WTC11 (cell line): ENCODE data around the gene HACE1. TPM values are rescaled to one million over a fixed set of nuclear protein-coding genes. Genes with fewer than 3 reads are reported as not detected.

Experiments
- ATAC-seq: fragments of 200-7000 bp; cut with Tn5 transposase; 2 replicates; pipeline ENCODE4 v1.10.0; 2021; ENCODE audit warnings: mild to moderate bottlenecking, moderate library complexity
- CTCF ChIA-PET: fragments of 300-600 bp; sonication (Branson Sonifier 250); formaldehyde crosslinking; loops from one replicate; lab custom pipeline; 2021; ENCODE audit warnings: antibody characterized with exemption; lab: Charles Lee
- POLR2A ChIA-PET: fragments of 350-600 bp; sonication (Branson Sonifier 250); formaldehyde crosslinking; loops from one replicate; lab custom pipeline; 2021; ENCODE audit warnings: antibody characterized with exemption; lab: Charles Lee
- DNase-seq: peaks from one replicate; pipeline ENCODE4 v3.0.0; 2021; ENCODE audit warnings: low spot score
- H3K27ac Mint-ChIP-seq: 2 replicates; pipeline ENCODE4 v1.8.0; 2021; ENCODE audit warnings: mixed read lengths
- H3K27me3 Mint-ChIP-seq: 2 replicates; pipeline ENCODE4 v1.8.0; 2021; ENCODE audit warnings: low read depth, mild to moderate bottlenecking, moderate library complexity, mixed read lengths
- H3K36me3 Mint-ChIP-seq: 2 replicates; pipeline ENCODE4 v1.8.0; 2021; ENCODE audit warnings: mixed read lengths
- H3K4me1 Mint-ChIP-seq: 2 replicates; pipeline ENCODE4 v1.8.0; 2022; ENCODE audit warnings: mixed read lengths
- H3K4me3 Mint-ChIP-seq: 2 replicates; pipeline ENCODE4 v1.8.0; 2021; ENCODE audit warnings: mild to moderate bottlenecking, moderate library complexity, mixed read lengths
- H3K9me3 Mint-ChIP-seq: 2 replicates; pipeline ENCODE4 v1.8.0; 2021; ENCODE audit warnings: mixed read lengths
- ARID4B ChIP-seq: sonication (generic); formaldehyde crosslinking; IDR thresholded peaks from 2 replicates; pipeline ENCODE4 v1.8.0; 2023; ENCODE audit warnings: missing genetic modification reagents, mild to moderate bottlenecking, borderline replicate concordance
- E2F1 ChIP-seq: sonication (generic); formaldehyde crosslinking; IDR thresholded peaks from 2 replicates; pipeline ENCODE4 v1.8.0; 2022; ENCODE audit warnings: mild to moderate bottlenecking, missing genetic modification reagents
- ELF4 ChIP-seq: sonication (generic); formaldehyde crosslinking; IDR thresholded peaks from 2 replicates; pipeline ENCODE4 v1.8.1; 2022; ENCODE audit warnings: low read depth, mild to moderate bottlenecking, moderate library complexity, missing genetic modification reagents
- GRHL2 ChIP-seq: fragments of 250-450 bp; sonication (Bioruptor Pico); IDR thresholded peaks from 2 replicates; pipeline ENCODE4 v1.8.0; 2022; ENCODE audit warnings: mild to moderate bottlenecking, moderate library complexity; ENCODE audit not compliant: insufficient replicate concordance, severe bottlenecking
- NFATC4 ChIP-seq: fragments of 250-450 bp; sonication (Bioruptor Pico); IDR thresholded peaks from 2 replicates; pipeline ENCODE4 v1.9.0; 2021; ENCODE audit warnings: mild to moderate bottlenecking
- NR1H2 ChIP-seq: sonication (generic); formaldehyde crosslinking; IDR thresholded peaks from 2 replicates; pipeline ENCODE4 v1.9.0; 2021; ENCODE audit warnings: mild to moderate bottlenecking, moderate library complexity, missing genetic modification reagents
- RORB ChIP-seq: fragments of 250-450 bp; sonication (Bioruptor Pico); IDR thresholded peaks from 2 replicates; pipeline ENCODE4 v1.9.0; 2021; ENCODE audit warnings: mild to moderate bottlenecking
- SMAD4 ChIP-seq: sonication (generic); formaldehyde crosslinking; IDR thresholded peaks from 2 replicates; pipeline ENCODE4 v1.8.0; 2022; ENCODE audit warnings: mild to moderate bottlenecking, missing genetic modification reagents
- STAT6 ChIP-seq: sonication (generic); formaldehyde crosslinking; conservative IDR thresholded peaks from 2 replicates; pipeline ENCODE4 v1.8.1; 2023; ENCODE audit warnings: mild to moderate bottlenecking, low read depth, missing genetic modification reagents, moderate library complexity
- TEAD4 ChIP-seq: sonication (generic); formaldehyde crosslinking; IDR thresholded peaks from 2 replicates; pipeline ENCODE4 v1.8.0; 2022; ENCODE audit warnings: mild to moderate bottlenecking, missing genetic modification reagents
- USF2 ChIP-seq: sonication (generic); formaldehyde crosslinking; IDR thresholded peaks from 2 replicates; pipeline ENCODE4 v1.8.1; 2023; ENCODE audit warnings: mild to moderate bottlenecking, missing genetic modification reagents, moderate library complexity
- ZNF263 ChIP-seq: sonication (generic); formaldehyde crosslinking; IDR thresholded peaks from 2 replicates; pipeline ENCODE4 v1.8.1; 2022; ENCODE audit warnings: low read depth, mild to moderate bottlenecking, moderate library complexity, missing genetic modification reagents
- ZNF423 ChIP-seq: fragments of 250-450 bp; sonication (Bioruptor Pico); IDR thresholded peaks from 2 replicates; pipeline ENCODE4 v2.1.2; 2022; ENCODE audit warnings: mild to moderate bottlenecking, moderate library complexity
- total RNA-seq: library from RNA; stranded (reverse); gene quantifications from 3 replicates; pipeline ENCODE4 v1.2.3, GENCODE V29; 2021
- TF ChIP-seq, protein P1 (sequence below): sonication (generic); formaldehyde crosslinking; IDR thresholded peaks from 2 replicates; pipeline ENCODE4 v1.8.0; 2022; ENCODE audit warnings: missing genetic modification reagents
- TF ChIP-seq, protein P2 (sequence below): sonication (generic); formaldehyde crosslinking; IDR thresholded peaks from 2 replicates; pipeline ENCODE4 v1.8.1; 2022; ENCODE audit warnings: mild to moderate bottlenecking, moderate library complexity, missing genetic modification reagents
- TF ChIP-seq, protein P3 (sequence below): sonication (generic); formaldehyde crosslinking; conservative IDR thresholded peaks from 2 replicates; pipeline ENCODE4 v1.8.1; 2022; ENCODE audit warnings: mild to moderate bottlenecking, missing genetic modification reagents
- TF ChIP-seq, protein P4 (sequence below): sonication (generic); formaldehyde crosslinking; IDR thresholded peaks from 2 replicates; pipeline ENCODE4 v1.8.1; 2022; ENCODE audit warnings: low read depth, missing genetic modification reagents, borderline replicate concordance
- TF ChIP-seq, protein P5 (sequence below): sonication (generic); formaldehyde crosslinking; IDR thresholded peaks from 2 replicates; pipeline ENCODE4 v1.8.1; 2023; ENCODE audit warnings: mild to moderate bottlenecking, missing genetic modification reagents

HACE1 gene
- total RNA-seq, 1 experiment from 2014 or later = 18.1 TPM

GRCh38 chr6:104908888-104909525 lies 49.3 kb upstream of the HACE1 start:
- H3K27me3 Mint-ChIP-seq = no peaks in the 10 kb centered on the region
- 0 out of 2 replicates have a peak, but pooled peaks cover 5% of the 10 kb centered on the region for H3K36me3 Mint-ChIP-seq
- ChIA-PET CTCF (no interaction called here), POLR2A (no interaction called here)
- H3K4me3 Mint-ChIP-seq = no peak overlapping the region
- H3K27ac Mint-ChIP-seq = no peak overlapping the region
- H3K4me1 Mint-ChIP-seq = peaks cover 9% of the 10 kb centered on the region
- TF ChIP-seq ARID4B (CRISPR knock-in tag) (no peak), NR1H2 (CRISPR knock-in tag) (no peak), STAT6 (CRISPR knock-in tag) (no peak), ELF4 (CRISPR knock-in tag) (no peak), TEAD4 (no peak), ZNF263 (CRISPR knock-in tag) (no peak), RORB (CRISPR knock-in tag) (no peak), SMAD4 (CRISPR knock-in tag) (no peak), ZNF423 (CRISPR knock-in tag) (no peak), GRHL2 (CRISPR knock-in tag) (no peak), USF2 (CRISPR knock-in tag) (no peak), NFATC4 (no peak), E2F1 (no peak)
- TF ChIP-seq, protein P1, sequence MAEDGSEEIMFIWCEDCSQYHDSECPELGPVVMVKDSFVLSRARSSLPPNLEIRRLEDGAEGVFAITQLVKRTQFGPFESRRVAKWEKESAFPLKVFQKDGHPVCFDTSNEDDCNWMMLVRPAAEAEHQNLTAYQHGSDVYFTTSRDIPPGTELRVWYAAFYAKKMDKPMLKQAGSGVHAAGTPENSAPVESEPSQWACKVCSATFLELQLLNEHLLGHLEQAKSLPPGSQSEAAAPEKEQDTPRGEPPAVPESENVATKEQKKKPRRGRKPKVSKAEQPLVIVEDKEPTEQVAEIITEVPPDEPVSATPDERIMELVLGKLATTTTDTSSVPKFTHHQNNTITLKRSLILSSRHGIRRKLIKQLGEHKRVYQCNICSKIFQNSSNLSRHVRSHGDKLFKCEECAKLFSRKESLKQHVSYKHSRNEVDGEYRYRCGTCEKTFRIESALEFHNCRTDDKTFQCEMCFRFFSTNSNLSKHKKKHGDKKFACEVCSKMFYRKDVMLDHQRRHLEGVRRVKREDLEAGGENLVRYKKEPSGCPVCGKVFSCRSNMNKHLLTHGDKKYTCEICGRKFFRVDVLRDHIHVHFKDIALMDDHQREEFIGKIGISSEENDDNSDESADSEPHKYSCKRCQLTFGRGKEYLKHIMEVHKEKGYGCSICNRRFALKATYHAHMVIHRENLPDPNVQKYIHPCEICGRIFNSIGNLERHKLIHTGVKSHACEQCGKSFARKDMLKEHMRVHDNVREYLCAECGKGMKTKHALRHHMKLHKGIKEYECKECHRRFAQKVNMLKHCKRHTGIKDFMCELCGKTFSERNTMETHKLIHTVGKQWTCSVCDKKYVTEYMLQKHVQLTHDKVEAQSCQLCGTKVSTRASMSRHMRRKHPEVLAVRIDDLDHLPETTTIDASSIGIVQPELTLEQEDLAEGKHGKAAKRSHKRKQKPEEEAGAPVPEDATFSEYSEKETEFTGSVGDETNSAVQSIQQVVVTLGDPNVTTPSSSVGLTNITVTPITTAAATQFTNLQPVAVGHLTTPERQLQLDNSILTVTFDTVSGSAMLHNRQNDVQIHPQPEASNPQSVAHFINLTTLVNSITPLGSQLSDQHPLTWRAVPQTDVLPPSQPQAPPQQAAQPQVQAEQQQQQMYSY (CRISPR knock-in tag) = no peak
- TF ChIP-seq, protein P2, sequence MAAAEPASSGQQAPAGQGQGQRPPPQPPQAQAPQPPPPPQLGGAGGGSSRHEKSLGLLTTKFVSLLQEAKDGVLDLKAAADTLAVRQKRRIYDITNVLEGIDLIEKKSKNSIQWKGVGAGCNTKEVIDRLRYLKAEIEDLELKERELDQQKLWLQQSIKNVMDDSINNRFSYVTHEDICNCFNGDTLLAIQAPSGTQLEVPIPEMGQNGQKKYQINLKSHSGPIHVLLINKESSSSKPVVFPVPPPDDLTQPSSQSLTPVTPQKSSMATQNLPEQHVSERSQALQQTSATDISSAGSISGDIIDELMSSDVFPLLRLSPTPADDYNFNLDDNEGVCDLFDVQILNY (CRISPR knock-in tag) = no peak
- TF ChIP-seq, protein P3, sequence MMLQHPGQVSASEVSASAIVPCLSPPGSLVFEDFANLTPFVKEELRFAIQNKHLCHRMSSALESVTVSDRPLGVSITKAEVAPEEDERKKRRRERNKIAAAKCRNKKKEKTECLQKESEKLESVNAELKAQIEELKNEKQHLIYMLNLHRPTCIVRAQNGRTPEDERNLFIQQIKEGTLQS = no peak
- TF ChIP-seq, protein P4, sequence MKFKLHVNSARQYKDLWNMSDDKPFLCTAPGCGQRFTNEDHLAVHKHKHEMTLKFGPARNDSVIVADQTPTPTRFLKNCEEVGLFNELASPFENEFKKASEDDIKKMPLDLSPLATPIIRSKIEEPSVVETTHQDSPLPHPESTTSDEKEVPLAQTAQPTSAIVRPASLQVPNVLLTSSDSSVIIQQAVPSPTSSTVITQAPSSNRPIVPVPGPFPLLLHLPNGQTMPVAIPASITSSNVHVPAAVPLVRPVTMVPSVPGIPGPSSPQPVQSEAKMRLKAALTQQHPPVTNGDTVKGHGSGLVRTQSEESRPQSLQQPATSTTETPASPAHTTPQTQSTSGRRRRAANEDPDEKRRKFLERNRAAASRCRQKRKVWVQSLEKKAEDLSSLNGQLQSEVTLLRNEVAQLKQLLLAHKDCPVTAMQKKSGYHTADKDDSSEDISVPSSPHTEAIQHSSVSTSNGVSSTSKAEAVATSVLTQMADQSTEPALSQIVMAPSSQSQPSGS (CRISPR knock-in tag) = no peak
- TF ChIP-seq, protein P5, sequence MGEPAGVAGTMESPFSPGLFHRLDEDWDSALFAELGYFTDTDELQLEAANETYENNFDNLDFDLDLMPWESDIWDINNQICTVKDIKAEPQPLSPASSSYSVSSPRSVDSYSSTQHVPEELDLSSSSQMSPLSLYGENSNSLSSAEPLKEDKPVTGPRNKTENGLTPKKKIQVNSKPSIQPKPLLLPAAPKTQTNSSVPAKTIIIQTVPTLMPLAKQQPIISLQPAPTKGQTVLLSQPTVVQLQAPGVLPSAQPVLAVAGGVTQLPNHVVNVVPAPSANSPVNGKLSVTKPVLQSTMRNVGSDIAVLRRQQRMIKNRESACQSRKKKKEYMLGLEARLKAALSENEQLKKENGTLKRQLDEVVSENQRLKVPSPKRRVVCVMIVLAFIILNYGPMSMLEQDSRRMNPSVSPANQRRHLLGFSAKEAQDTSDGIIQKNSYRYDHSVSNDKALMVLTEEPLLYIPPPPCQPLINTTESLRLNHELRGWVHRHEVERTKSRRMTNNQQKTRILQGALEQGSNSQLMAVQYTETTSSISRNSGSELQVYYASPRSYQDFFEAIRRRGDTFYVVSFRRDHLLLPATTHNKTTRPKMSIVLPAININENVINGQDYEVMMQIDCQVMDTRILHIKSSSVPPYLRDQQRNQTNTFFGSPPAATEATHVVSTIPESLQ (CRISPR knock-in tag) = no peak
- no peak; the same call in 1 of the 2 replicates for ATAC-seq
- no peak for DNase-seq
- H3K9me3 Mint-ChIP-seq = peaks cover 11% of the 10 kb centered on the region
